Sigmoid colon (tissue), 7 donors: ENCODE measurements around the gene CHCHD6. TPM values are rescaled to one million over a fixed set of nuclear protein-coding genes. Genes with fewer than 3 reads are reported as not detected.
A peak's percentile ranks its signal among the peaks of the same experiment; 100 is the strongest.

Experiments
- DNase-seq: peaks from one replicate; pipeline ENCODE4 v3.0.0-alpha.2; 2019
- H3K27ac ChIP-seq, 4 donors: fragments of 200-600 bp; sonication (generic); one replicate each; pipeline ENCODE4 v1.5.1; 2016 to 2019; ENCODE audit warnings: mild to moderate bottlenecking in 1 of 4
- H3K27me3 ChIP-seq, 3 donors: fragments of 200-600 bp; sonication (generic); one replicate each; pipeline ENCODE4 v1.5.1; 2019; ENCODE audit warnings: mild to moderate bottlenecking in 1 of 3
- H3K36me3 ChIP-seq, 4 donors: fragments of 200-600 bp; sonication (generic); one replicate each; pipeline ENCODE4 v1.5.1; 2016 to 2019
- H3K4me1 ChIP-seq, 4 donors: fragments of 200-600 bp; sonication (generic); one replicate each; pipeline ENCODE4 v1.5.1; 2017 to 2019
- H3K4me3 ChIP-seq, 4 donors: fragments of 200-600 bp; sonication (generic); one replicate each; pipeline ENCODE4 v1.5.1; 2017 to 2019; ENCODE audit warnings: mild to moderate bottlenecking in 2 of 4, moderate library complexity in 1 of 4
- H3K9me3 ChIP-seq, 4 donors: fragments of 200-600 bp in 3 of 4; sonication (generic) in 3 of 4; one replicate each; pipeline versions ENCODE4 v1.5.1 to v1.6.1; 2013 to 2019
- CTCF ChIP-seq, 4 experiments: fragments of 450-650 bp in 3 of 4; fragments of 200-600 bp in 1 of 4; IDR thresholded peaks; one replicate each; pipeline ENCODE4 v1.5.1; 2016 to 2019; ENCODE audit warnings: antibody characterized with exemption in 4 of 4, mild to moderate bottlenecking in 3 of 4, moderate library complexity in 2 of 4
- EP300 ChIP-seq, 4 donors: sonication (generic); formaldehyde crosslinking; IDR thresholded peaks; one replicate each; pipeline ENCODE4 v1.6.1; 2017; ENCODE audit warnings: antibody characterized with exemption in 4 of 4
- POLR2A ChIP-seq, 2 donors: fragments of 450-650 bp; IDR thresholded peaks; one replicate each; pipeline ENCODE4 v1.6.1; 2016; ENCODE audit warnings: antibody characterized with exemption in 2 of 2, mild to moderate bottlenecking in 2 of 2, moderate library complexity in 2 of 2
- POLR2AphosphoS5 ChIP-seq, 4 donors: sonication (generic); formaldehyde crosslinking; IDR thresholded peaks; one replicate each; pipeline ENCODE4 v1.6.1; 2017; ENCODE audit warnings: antibody characterized with exemption in 4 of 4
- WGBS, 2 donors: extraction: QIAGEN DNeasy Blood & Tissue Kit; methylation state at CpG; one replicate each; pipeline ENCODE4 v1.1.7; 2013; 5-methylcytosine and 5-hydroxymethylcytosine counted together
- intact Hi-C: fragments of 100-400 bp; cut with DNase I; formaldehyde crosslinking; loops from one replicate; pipeline ENCODE4 v1.15.1; 2023
- polyA plus RNA-seq, 3 donors: library from polyadenylated mRNA; stranded (reverse); fragments of 200-250 nt; gene quantifications; one replicate each; pipeline ENCODE4 v1.2.3, GENCODE V29; 2013
- total RNA-seq, 4 donors: library from RNA; depleted of rRNA; stranded (reverse); fragments of >200 nt; gene quantifications; one replicate each; pipeline ENCODE4 v1.1.0, GENCODE V29; 2016
- donor health status: healthy with polysubstance abuse.
- donor health status: Bipolar disorder and iron deficiency.
- donor health status: healthy.

The CHCHD6 gene
- total and polyA plus RNA-seq, 7 donors: 8.0 to 20.9 (median 14.4) TPM

- H3K4me3 ChIP-seq: peak overlapping the region in 3 of 4 donors; percentile 18 to 33 (median 29)
- peak; percentile 72 for DNase-seq
- TF ChIP-seq POLR2A (IDR thresholded peaks at IDR 0.05) (no peak), CTCF (IDR thresholded peaks at IDR 0.05) (no peak), EP300 (IDR thresholded peaks at IDR 0.05) (no peak), POLR2AphosphoS5 (IDR thresholded peaks at IDR 0.05) (no peak)
- H3K9me3 ChIP-seq: no peaks in the 10 kb centered on the region
- H3K27me3 ChIP-seq: no peaks in the 10 kb centered on the region
- intact Hi-C loops: loop anchor here (5.0 kb wide), 1 partner anchor 249 kb away; no protein-coding TSS in a partner anchor
- WGBS, 2 donors: 89% methylated on average over 23 of the region's 23 CpGs
- H3K36me3 ChIP-seq: peaks cover 0 to 7% (median 2%) of the 10 kb centered on the region in 4 donors
- peaks cover 0 to 28% (median 16%) of the 10 kb centered on the region in 4 donors for H3K4me1 ChIP-seq
- peak overlapping the region; percentile 69 to 75 (median 71) for H3K27ac ChIP-seq
These were observed 297.6 kb downstream of the CHCHD6 start for GRCh38 chr3:127001486-127002194.

- DNase-seq: peak; percentile 93
- intact Hi-C loops: loop anchor here (5.0 kb wide), 1 partner anchor 250 kb away; no protein-coding TSS in a partner anchor
- H3K36me3 ChIP-seq: peaks cover 0 to 7% (median 3%) of the 10 kb centered on the region in 4 donors
- H3K9me3 ChIP-seq: no peaks in the 10 kb centered on the region
- TF ChIP-seq POLR2A (IDR thresholded peaks at IDR 0.05) (no peak), CTCF (IDR thresholded peaks at IDR 0.05) (peak in 3 of 4 experiments; percentile 19 to 45 (median 35)), POLR2AphosphoS5 (IDR thresholded peaks at IDR 0.05) (peak in 2 of 4 donors; percentile 29 to 63), EP300 (IDR thresholded peaks at IDR 0.05) (no peak)
- no peaks in the 10 kb centered on the region for H3K27me3 ChIP-seq
- H3K27ac ChIP-seq: peak overlapping the region; percentile 69 to 75 (median 71)
- 75 to 85% methylated on average over 26 of the region's 26 CpGs for WGBS, 2 donors
- H3K4me1 ChIP-seq: peaks cover 0 to 28% (median 16%) of the 10 kb centered on the region in 4 donors
- H3K4me3 ChIP-seq: peak overlapping the region in 3 of 4 donors; percentile 18 to 33 (median 29)
These were observed 298.4 kb downstream of the CHCHD6 start for GRCh38 chr3:127002195-127003174.

GRCh38 chr3:127003175-127003555 lies 299.1 kb downstream of the CHCHD6 start:
- no peaks in the 10 kb centered on the region for H3K9me3 ChIP-seq
- H3K4me3 ChIP-seq: no peak overlapping the region
- H3K4me1 ChIP-seq: peaks cover 0 to 28% (median 16%) of the 10 kb centered on the region in 4 donors
- TF ChIP-seq EP300 (IDR thresholded peaks at IDR 0.05) (no peak), POLR2A (IDR thresholded peaks at IDR 0.05) (no peak), POLR2AphosphoS5 (IDR thresholded peaks at IDR 0.05) (no peak), CTCF (IDR thresholded peaks at IDR 0.05) (no peak)
- H3K27ac ChIP-seq: peak overlapping the region in 1 of 4 donors; percentile 69
- no peak for DNase-seq
- WGBS, 2 donors: 93 to 96% methylated on average over 12 of the region's 12 CpGs
- H3K27me3 ChIP-seq: no peaks in the 10 kb centered on the region
- intact Hi-C loops: loop anchor here (5.0 kb wide), 1 partner anchor 251 kb away; no protein-coding TSS in a partner anchor
- peaks cover 0 to 9% (median 5%) of the 10 kb centered on the region in 4 donors for H3K36me3 ChIP-seq

- Histone ChIP-seq H3K9me3 (no peaks in the 10 kb centered on the region), H3K27ac (no peak overlapping the region), H3K4me1 (peaks cover 0 to 28% (median 16%) of the 10 kb centered on the region in 4 donors), H3K36me3 (peaks cover 0 to 10% (median 5%) of the 10 kb centered on the region in 4 donors), H3K4me3 (no peak overlapping the region), H3K27me3 (no peaks in the 10 kb centered on the region)
- intact Hi-C loops: loop anchor here (5.0 kb wide), 1 partner anchor 251 kb away; no protein-coding TSS in a partner anchor
- TF ChIP-seq POLR2AphosphoS5 (IDR thresholded peaks at IDR 0.05) (no peak), POLR2A (IDR thresholded peaks at IDR 0.05) (no peak), CTCF (IDR thresholded peaks at IDR 0.05) (no peak), EP300 (IDR thresholded peaks at IDR 0.05) (no peak)
- no peak for DNase-seq
- WGBS, 2 donors: 86 to 88% methylated on average over 7 of the region's 7 CpGs
These were observed 299.7 kb downstream of the CHCHD6 start for GRCh38 chr3:127003601-127004280.
